Sigmoid colon (tissue), 7 donors: ENCODE results near the gene FBXW2. TPM values are rescaled to one million over a fixed set of nuclear protein-coding genes. Genes with fewer than 3 reads are reported as not detected.
A peak's percentile ranks its signal among the peaks of the same experiment; 100 is the strongest.
"Not testable (repeated sequence)": the region's sequence is repeated elsewhere in the genome, so short reads cannot be mapped to it uniquely, and the experiment has no call there.

Experiments used
- DNase-seq: peaks from one replicate; pipeline ENCODE4 v3.0.0-alpha.2; 2019
- H3K27ac ChIP-seq, 4 donors: fragments of 200-600 bp; sonication (generic); one replicate each; pipeline ENCODE4 v1.5.1; 2016 to 2019; ENCODE audit warnings: mild to moderate bottlenecking in 1 of 4
- H3K27me3 ChIP-seq, 3 donors: fragments of 200-600 bp; sonication (generic); one replicate each; pipeline ENCODE4 v1.5.1; 2019; ENCODE audit warnings: mild to moderate bottlenecking in 1 of 3
- H3K36me3 ChIP-seq, 4 donors: fragments of 200-600 bp; sonication (generic); one replicate each; pipeline ENCODE4 v1.5.1; 2016 to 2019
- H3K4me1 ChIP-seq, 4 donors: fragments of 200-600 bp; sonication (generic); one replicate each; pipeline ENCODE4 v1.5.1; 2017 to 2019
- H3K4me3 ChIP-seq, 4 donors: fragments of 200-600 bp; sonication (generic); one replicate each; pipeline ENCODE4 v1.5.1; 2017 to 2019; ENCODE audit warnings: mild to moderate bottlenecking in 2 of 4, moderate library complexity in 1 of 4
- H3K9me3 ChIP-seq, 4 donors: fragments of 200-600 bp in 3 of 4; sonication (generic) in 3 of 4; one replicate each; pipeline versions ENCODE4 v1.5.1 to v1.6.1; 2013 to 2019
- EP300 ChIP-seq, 4 donors: sonication (generic); formaldehyde crosslinking; IDR thresholded peaks; one replicate each; pipeline ENCODE4 v1.6.1; 2017; ENCODE audit warnings: antibody characterized with exemption in 4 of 4
- POLR2A ChIP-seq, 2 donors: fragments of 450-650 bp; IDR thresholded peaks; one replicate each; pipeline ENCODE4 v1.6.1; 2016; ENCODE audit warnings: antibody characterized with exemption in 2 of 2, mild to moderate bottlenecking in 2 of 2, moderate library complexity in 2 of 2
- POLR2AphosphoS5 ChIP-seq, 4 donors: sonication (generic); formaldehyde crosslinking; IDR thresholded peaks; one replicate each; pipeline ENCODE4 v1.6.1; 2017; ENCODE audit warnings: antibody characterized with exemption in 4 of 4
- WGBS, 2 donors: extraction: QIAGEN DNeasy Blood & Tissue Kit; methylation state at CpG; one replicate each; pipeline ENCODE4 v1.1.7; 2013; 5-methylcytosine and 5-hydroxymethylcytosine counted together
- intact Hi-C: fragments of 100-400 bp; cut with DNase I; formaldehyde crosslinking; loops from one replicate; pipeline ENCODE4 v1.15.1; 2023
- polyA plus RNA-seq, 3 donors: library from polyadenylated mRNA; stranded (reverse); fragments of 200-250 nt; gene quantifications; one replicate each; pipeline ENCODE4 v1.2.3, GENCODE V29; 2013
- total RNA-seq, 4 donors: library from RNA; depleted of rRNA; stranded (reverse); fragments of >200 nt; gene quantifications; one replicate each; pipeline ENCODE4 v1.1.0, GENCODE V29; 2016
- TF ChIP-seq, protein P1 (sequence below), 4 experiments: fragments of 450-650 bp in 3 of 4; fragments of 200-600 bp in 1 of 4; IDR thresholded peaks; one replicate each; pipeline ENCODE4 v1.5.1; 2016 to 2019; ENCODE audit warnings: antibody characterized with exemption in 4 of 4, mild to moderate bottlenecking in 3 of 4, moderate library complexity in 2 of 4
- donor health status: healthy with polysubstance abuse.
- donor health status: Bipolar disorder and iron deficiency.
- donor health status: healthy.

FBXW2 gene
- total and polyA plus RNA-seq, 7 donors: 10.2 to 61.8 (median 30.9) TPM

DNA sequence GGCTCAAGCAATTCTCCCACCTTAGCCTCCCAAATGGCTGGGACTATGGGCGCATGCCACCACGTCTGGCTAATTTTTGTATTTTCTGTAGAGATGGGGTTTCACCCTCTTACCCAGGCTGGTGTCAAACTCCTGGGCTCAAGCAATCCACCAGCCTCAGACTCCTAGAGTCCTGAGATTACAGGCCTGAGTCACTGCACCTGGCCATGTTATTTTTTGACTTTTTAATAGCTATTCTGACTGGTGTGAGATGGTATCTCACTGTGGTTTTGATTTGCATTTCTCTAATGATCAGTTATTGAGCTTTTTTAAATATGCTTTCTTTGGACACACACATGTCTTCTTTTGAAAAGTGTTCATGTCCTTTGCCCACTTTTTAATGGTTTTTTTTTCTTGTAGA, 38.2 kb downstream of the FBXW2 start:
- 97% methylated on average over 2 of the region's 2 CpGs for WGBS, 2 donors
- intact Hi-C loops: no loop called here

DNA sequence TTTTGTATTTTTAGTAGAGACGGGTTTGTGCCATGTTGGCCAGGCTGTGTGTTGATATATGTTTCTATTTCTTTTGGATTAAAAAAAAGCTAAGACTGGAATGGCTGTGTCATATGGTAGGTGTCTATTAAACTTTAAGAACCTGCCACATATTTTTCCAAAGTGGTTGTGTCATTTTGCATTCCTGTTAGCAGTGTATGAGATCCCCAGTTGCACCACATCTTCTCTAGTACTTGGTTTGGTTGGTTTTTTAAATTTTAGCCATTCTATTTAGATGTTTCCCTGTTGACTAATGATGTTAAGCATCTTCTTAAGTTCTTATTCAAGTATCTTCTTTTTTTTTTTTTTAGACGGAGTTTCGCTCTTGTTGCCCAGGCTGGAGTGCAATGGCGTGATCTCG, 42.8 kb downstream of the FBXW2 start:
- intact Hi-C loops: no loop called here
- no peaks in the 10 kb centered on the region for H3K9me3 ChIP-seq

More for the DNA sequence above, 38.2 kb downstream of the FBXW2 start:
- H3K4me1 ChIP-seq: peaks cover 0 to 12% (median 7%) of the 10 kb centered on the region in 4 donors
- no peak for TF ChIP-seq POLR2A (IDR thresholded peaks at IDR 0.05)
- TF ChIP-seq, protein P1, sequence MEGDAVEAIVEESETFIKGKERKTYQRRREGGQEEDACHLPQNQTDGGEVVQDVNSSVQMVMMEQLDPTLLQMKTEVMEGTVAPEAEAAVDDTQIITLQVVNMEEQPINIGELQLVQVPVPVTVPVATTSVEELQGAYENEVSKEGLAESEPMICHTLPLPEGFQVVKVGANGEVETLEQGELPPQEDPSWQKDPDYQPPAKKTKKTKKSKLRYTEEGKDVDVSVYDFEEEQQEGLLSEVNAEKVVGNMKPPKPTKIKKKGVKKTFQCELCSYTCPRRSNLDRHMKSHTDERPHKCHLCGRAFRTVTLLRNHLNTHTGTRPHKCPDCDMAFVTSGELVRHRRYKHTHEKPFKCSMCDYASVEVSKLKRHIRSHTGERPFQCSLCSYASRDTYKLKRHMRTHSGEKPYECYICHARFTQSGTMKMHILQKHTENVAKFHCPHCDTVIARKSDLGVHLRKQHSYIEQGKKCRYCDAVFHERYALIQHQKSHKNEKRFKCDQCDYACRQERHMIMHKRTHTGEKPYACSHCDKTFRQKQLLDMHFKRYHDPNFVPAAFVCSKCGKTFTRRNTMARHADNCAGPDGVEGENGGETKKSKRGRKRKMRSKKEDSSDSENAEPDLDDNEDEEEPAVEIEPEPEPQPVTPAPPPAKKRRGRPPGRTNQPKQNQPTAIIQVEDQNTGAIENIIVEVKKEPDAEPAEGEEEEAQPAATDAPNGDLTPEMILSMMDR (IDR thresholded peaks at IDR 0.05): no peak
- TF ChIP-seq EP300 (IDR thresholded peaks at IDR 0.05): no peak
- no peak for TF ChIP-seq POLR2AphosphoS5 (IDR thresholded peaks at IDR 0.05)
- no peaks in the 10 kb centered on the region for H3K27me3 ChIP-seq
- no peak overlapping the region for H3K4me3 ChIP-seq
- no peak for DNase-seq
- no peaks in the 10 kb centered on the region for H3K9me3 ChIP-seq
- H3K27ac ChIP-seq: no peak overlapping the region
- peaks cover 0 to 8% (median 0%) of the 10 kb centered on the region in 4 donors for H3K36me3 ChIP-seq

GRCh38 chr9:120746366-120746765, 46.9 kb downstream of the FBXW2 start:
- DNase-seq, H3K9me3 ChIP-seq, H3K27me3 ChIP-seq, H3K4me3 ChIP-seq, H3K36me3 ChIP-seq, H3K27ac ChIP-seq, intact Hi-C loops, H3K4me1 ChIP-seq: not testable (repeated sequence)
- WGBS, 2 donors: 96 to 98% methylated on average over 26 of the region's 26 CpGs

More for the DNA sequence above, 42.8 kb downstream of the FBXW2 start:
- WGBS, 2 donors: 96% methylated on average over 5 of the region's 5 CpGs
- H3K4me3 ChIP-seq: no peak overlapping the region
- H3K27ac ChIP-seq: no peak overlapping the region
- DNase-seq: no peak
- no peaks in the 10 kb centered on the region for H3K36me3 ChIP-seq
- H3K4me1 ChIP-seq: no peaks in the 10 kb centered on the region
- no peak for TF ChIP-seq POLR2AphosphoS5 (IDR thresholded peaks at IDR 0.05)
- TF ChIP-seq, protein P1 (IDR thresholded peaks at IDR 0.05): no peak
- TF ChIP-seq POLR2A (IDR thresholded peaks at IDR 0.05): no peak
- no peak for TF ChIP-seq EP300 (IDR thresholded peaks at IDR 0.05)
- no peaks in the 10 kb centered on the region for H3K27me3 ChIP-seq

DNA sequence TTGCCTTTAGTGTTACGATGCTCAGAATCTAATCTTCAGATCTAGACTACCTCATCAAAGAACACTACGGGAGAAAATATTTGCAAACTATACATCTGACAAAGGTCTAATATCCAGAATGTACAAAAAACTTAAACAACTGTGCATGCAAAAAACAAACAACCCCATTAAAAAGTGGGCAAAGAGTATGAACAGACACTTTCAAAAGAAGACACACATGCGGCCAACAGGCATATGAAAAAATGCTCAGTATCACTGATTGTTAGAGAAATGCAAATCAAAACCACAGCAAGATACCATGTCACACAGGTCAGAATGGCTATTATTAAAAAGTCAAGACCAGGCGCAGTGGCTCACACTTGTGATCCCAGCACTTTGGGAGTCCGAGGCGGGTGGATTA, 47.9 kb downstream of the FBXW2 start:
- WGBS, 2 donors: 95 to 96% methylated on average over 6 of the region's 6 CpGs
- Histone ChIP-seq H3K9me3 (no peaks in the 10 kb centered on the region), H3K4me3 (no peak overlapping the region), H3K36me3 (no peaks in the 10 kb centered on the region), H3K27me3 (no peaks in the 10 kb centered on the region), H3K27ac (no peak overlapping the region), H3K4me1 (no peaks in the 10 kb centered on the region)
- TF ChIP-seq POLR2AphosphoS5 (IDR thresholded peaks at IDR 0.05) (no peak), EP300 (IDR thresholded peaks at IDR 0.05) (no peak)
- intact Hi-C loops: no loop called here
- no peak for DNase-seq

DNA sequence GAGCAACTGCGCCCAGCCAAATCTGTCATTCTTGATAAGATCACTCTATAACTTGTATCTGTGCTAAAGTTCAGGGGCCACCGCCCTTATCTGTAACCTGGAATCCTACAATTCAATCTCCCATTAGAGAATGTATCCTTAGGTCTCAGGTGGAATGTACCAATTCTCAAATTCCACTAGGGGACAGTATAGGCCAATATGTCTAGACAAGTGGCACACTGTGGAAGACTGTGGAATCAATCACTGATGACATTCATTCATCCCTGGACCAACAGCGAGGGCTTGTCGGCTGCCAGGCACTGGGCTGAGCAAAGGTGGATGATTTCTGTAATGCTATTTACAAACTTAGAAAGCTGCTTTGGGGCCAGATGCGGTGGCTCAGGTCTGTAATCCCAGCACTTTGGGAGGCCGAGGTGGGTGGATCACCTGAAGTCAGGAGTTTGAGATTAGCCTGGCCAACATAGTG, 50.2 kb downstream of the FBXW2 start:
- Histone ChIP-seq H3K4me3 (no peak overlapping the region), H3K36me3 (no peaks in the 10 kb centered on the region), H3K27me3 (no peaks in the 10 kb centered on the region), H3K9me3 (no peaks in the 10 kb centered on the region), H3K27ac (no peak overlapping the region), H3K4me1 (no peaks in the 10 kb centered on the region)
- TF ChIP-seq POLR2A (IDR thresholded peaks at IDR 0.05): no peak
- TF ChIP-seq, protein P1 (IDR thresholded peaks at IDR 0.05): peak in 1 of 4 experiments; percentile 19
- intact Hi-C loops: no loop called here
- WGBS, 2 donors: 70 to 91% methylated on average over 6 of the region's 6 CpGs
- no peak for DNase-seq

DNA sequence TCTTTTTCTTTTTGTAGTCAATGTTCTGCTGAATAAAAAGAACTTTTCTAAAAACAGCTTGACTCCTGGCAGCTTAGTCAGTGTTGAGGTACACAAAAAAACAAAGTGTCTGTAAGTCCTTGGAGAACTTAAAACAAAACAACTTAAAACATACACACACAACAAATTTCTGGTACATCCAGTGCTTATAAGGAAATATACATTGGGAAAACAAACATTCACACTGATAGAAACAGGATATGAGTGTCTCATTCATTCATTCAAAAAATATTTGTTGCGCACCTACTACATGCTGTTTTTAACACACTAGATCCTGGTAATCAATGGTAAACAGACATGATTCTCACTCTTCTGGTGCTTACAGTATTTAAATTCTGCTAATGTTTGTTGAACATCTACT, 51.5 kb downstream of the FBXW2 start:
- Histone ChIP-seq H3K4me3 (no peak overlapping the region), H3K36me3 (no peaks in the 10 kb centered on the region), H3K9me3 (no peaks in the 10 kb centered on the region), H3K4me1 (no peaks in the 10 kb centered on the region), H3K27ac (no peak overlapping the region), H3K27me3 (no peaks in the 10 kb centered on the region)
- DNase-seq: no peak
- no peak for TF ChIP-seq POLR2A (IDR thresholded peaks at IDR 0.05)
- intact Hi-C loops: no loop called here
- WGBS, 2 donors: 89 to 98% methylated on average over 1 of the region's 1 CpG
